Hematopoietic multipotent progenitor cell treated with erythropoietin and hydrocortisone succinate and interleukin-3 and kit ligand, for 15 days (in vitro differentiated cells): Measurements from ENCODE around the gene ZDHHC3.

Experiments
- DNase-seq: peaks from one replicate; pipeline ENCODE4 v3.0.0-alpha.2; 2015; ENCODE audit warnings: low spot score

ZDHHC3 gene

GRCh38 chr3:44892689-44893088 is 83.3 kb downstream of the ZDHHC3 start:
- DNase-seq: no peak

GRCh38 chr3:44890852-44891251 is 85.1 kb downstream of the ZDHHC3 start:
- no peak for DNase-seq

- no peak for DNase-seq
Observed at GRCh38 chr3:44890258-44890657, 85.7 kb downstream of the ZDHHC3 start.

- no peak for DNase-seq
Observed at GRCh38 chr3:44887101-44887500, 88.9 kb downstream of the ZDHHC3 start.

GRCh38 chr3:44886561-44886960 is 89.4 kb downstream of the ZDHHC3 start:
- no peak for DNase-seq

GRCh38 chr3:44885618-44886017 is 90.4 kb downstream of the ZDHHC3 start:
- DNase-seq: no peak

- DNase-seq: no peak
Observed at GRCh38 chr3:44883999-44884431, 92.0 kb downstream of the ZDHHC3 start.

- DNase-seq: no peak
Observed at GRCh38 chr3:44883213-44883955, 92.6 kb downstream of the ZDHHC3 start.

GRCh38 chr3:44880284-44880683 is 95.7 kb downstream of the ZDHHC3 start:
- no peak for DNase-seq

GRCh38 chr3:44877333-44877732 is 98.6 kb downstream of the ZDHHC3 start:
- no peak for DNase-seq

- DNase-seq: no peak
Observed at GRCh38 chr3:44875596-44875995, 100.4 kb downstream of the ZDHHC3 start.
